Myocyte (in vitro differentiated cells): ENCODE data around the gene CASP10. TPM values are rescaled to one million over a fixed set of nuclear protein-coding genes. Genes with fewer than 3 reads are reported as not detected.
"Not testable (repeated sequence)": the region's sequence is repeated elsewhere in the genome, so short reads cannot be mapped to it uniquely, and the experiment has no call there.

Source experiments
- DNase-seq: peaks from one replicate; pipeline ENCODE4 v3.0.0-alpha.2; 2012; ENCODE audit warnings: low read depth
- total RNA-seq: library from RNA; depleted of rRNA; stranded (reverse); fragments of >200 nt; gene quantifications from 2 replicates; pipeline ENCODE4 v1.2.3, GENCODE V29; 2014

The CASP10 gene
- total RNA-seq, 1 donor from 2014 or later = 0.48 TPM

GRCh38 chr2:201232467-201232815 lies 49.5 kb downstream of the CASP10 start:
- DNase-seq = no peak

- DNase-seq = no peak
Measured at GRCh38 chr2:201233192-201233811, 50.4 kb downstream of the CASP10 start.

GRCh38 chr2:201233812-201234662 lies 51.1 kb downstream of the CASP10 start:
- DNase-seq = no peak

GRCh38 chr2:201234663-201235135 lies 51.8 kb downstream of the CASP10 start:
- DNase-seq = no peak

GRCh38 chr2:201235860-201236811 lies 53.2 kb downstream of the CASP10 start:
- DNase-seq = peak; percentile 86

GRCh38 chr2:201237486-201238123 lies 54.7 kb downstream of the CASP10 start:
- DNase-seq = no peak

GRCh38 chr2:201239167-201239935 lies 56.4 kb downstream of the CASP10 start:
- not testable (repeated sequence) for DNase-seq

GRCh38 chr2:201242571-201243277 lies 59.8 kb downstream of the CASP10 start:
- no peak for DNase-seq

- DNase-seq = no peak
Measured at GRCh38 chr2:201244829-201245228, 61.9 kb downstream of the CASP10 start.

GRCh38 chr2:201246280-201246679 lies 63.3 kb downstream of the CASP10 start:
- no peak for DNase-seq

- DNase-seq = no peak
Measured at GRCh38 chr2:201248288-201248844, 65.4 kb downstream of the CASP10 start.

GRCh38 chr2:201249889-201250288 lies 66.9 kb downstream of the CASP10 start:
- DNase-seq = no peak

GRCh38 chr2:201250741-201251140 lies 67.8 kb downstream of the CASP10 start:
- no peak for DNase-seq

GRCh38 chr2:201254081-201254730 lies 71.3 kb downstream of the CASP10 start:
- DNase-seq = peak; percentile 78

GRCh38 chr2:201255408-201256033 lies 72.6 kb downstream of the CASP10 start:
- DNase-seq = no peak

GRCh38 chr2:201256082-201256481 lies 73.1 kb downstream of the CASP10 start:
- no peak for DNase-seq

GRCh38 chr2:201257381-201257955 lies 74.5 kb downstream of the CASP10 start:
- DNase-seq = no peak
